Myocyte (in vitro differentiated cells): Measurements from ENCODE around the gene OLFML2A. TPM values are rescaled to one million over a fixed set of nuclear protein-coding genes. Genes with fewer than 3 reads are reported as not detected.

ENCODE experiments used
- DNase-seq: peaks from one replicate; pipeline ENCODE4 v3.0.0-alpha.2; 2012; ENCODE audit warnings: low read depth
- total RNA-seq: library from RNA; depleted of rRNA; stranded (reverse); fragments of >200 nt; gene quantifications from 2 replicates; pipeline ENCODE4 v1.2.3, GENCODE V29; 2014

OLFML2A gene
- total RNA-seq, 1 donor from 2014 or later, result 253 TPM

GRCh38 chr9:124794902-124795491 lies 18.1 kb downstream of the OLFML2A start:
- no peak for DNase-seq

DNA sequence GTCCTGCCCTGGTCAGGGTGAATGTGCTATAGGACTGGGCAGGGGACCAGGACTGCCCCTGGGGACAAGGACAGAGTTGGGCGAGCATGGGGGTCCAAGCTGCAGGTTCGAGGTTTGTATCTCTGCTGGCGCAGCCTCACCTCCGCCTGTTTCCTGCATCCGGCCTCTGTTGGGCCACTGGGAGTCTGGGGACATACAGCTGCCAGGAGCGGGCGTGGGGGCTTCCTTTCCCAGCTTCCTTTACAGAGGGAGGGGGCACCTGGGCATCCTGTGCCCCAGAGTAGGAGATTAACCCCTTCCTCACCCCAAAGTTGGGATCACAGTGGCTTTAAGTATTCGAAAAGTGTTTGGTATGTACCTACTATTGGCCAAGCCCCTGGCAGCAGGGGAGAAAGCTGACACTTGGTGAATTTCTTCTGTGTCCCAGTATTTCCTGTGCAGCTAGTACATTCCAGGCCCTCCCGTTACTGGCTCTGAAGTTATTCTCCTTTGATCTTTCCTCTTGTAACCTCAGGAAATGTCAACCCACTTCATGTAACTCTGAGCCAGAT lies 19.0 kb downstream of the OLFML2A start:
- no peak for DNase-seq

- no peak for DNase-seq
Measured at GRCh38 chr9:124797343-124798103, 20.6 kb downstream of the OLFML2A start.

DNA sequence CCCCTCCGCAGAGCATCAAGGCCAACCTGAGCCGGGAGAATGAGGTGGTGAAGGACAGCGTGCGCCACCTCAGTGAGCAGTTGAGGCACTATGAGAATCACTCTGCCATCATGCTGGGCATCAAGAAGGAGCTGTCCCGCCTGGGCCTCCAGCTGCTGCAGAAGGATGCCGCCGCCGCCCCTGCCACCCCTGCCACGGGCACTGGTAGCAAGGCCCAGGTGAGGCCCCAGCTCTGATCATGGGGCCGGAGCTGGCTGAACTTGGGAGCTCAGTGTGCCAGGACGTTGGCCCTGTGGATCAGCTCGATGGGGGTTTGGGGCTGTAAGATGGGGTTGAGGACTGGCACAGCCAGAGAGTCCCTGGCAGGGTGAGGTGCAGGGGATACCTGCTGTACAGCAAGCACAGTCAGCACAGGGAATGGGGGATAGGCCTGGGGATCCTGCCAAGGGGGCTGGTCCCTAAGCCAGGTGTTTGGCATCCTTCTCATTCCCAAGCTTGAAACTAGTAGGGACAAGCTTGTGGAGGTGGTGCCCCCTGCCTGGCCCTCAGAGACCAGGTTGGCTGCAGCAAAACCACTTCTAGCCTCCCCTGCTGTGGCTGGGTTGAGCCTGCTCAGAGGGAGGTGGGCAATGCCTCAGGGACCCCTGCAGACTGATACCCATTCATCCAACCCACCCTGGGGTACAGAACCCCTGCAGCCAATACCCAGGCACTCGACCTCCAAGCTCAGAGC lies 22.5 kb downstream of the OLFML2A start:
- no peak for DNase-seq

DNA sequence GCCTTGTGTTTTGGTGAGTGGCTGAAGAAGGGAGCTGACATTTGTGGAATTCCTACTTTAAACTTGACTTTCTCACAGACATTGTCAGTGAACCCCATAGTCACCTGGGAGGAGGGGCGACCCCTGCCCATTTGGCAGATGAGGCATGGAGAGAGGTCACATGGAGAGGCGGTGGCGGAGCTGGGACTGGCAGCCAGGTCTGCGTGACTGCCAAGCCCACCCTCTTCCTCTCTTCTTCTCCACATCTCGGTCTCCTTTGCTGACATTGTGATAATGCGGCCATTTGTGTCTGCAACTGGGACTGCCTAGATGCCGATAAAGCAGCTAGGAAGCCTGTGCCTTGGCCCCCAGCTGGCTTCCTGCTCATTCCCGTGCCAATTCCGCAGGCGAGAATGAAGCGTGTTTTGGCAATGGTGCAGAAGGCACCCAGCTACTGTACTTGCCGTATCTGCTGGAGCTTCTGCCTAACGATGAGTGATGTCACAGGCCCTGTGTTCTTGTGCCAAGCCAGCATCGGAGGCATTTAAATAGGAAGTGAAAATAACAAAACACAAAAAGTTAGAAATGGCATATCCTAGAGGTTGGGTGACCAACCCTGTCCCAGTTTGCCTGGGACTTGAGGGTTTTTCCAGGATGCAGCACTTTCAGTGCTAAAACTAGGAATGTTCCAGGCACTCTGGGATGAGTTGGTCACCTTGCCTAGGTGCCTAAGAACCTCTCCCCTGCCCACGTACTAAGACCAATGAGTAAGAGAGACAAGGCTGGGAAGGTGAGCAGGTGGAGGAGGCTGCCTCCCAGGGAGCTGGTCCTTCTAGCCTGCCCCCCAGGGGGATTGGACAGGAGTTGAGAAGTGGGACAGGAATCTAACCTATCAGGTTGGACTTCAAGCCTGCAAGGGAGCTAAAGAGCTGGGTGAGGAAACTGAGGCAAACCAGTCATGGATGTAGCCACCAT lies 23.6 kb downstream of the OLFML2A start:
- DNase-seq, result no peak

DNA sequence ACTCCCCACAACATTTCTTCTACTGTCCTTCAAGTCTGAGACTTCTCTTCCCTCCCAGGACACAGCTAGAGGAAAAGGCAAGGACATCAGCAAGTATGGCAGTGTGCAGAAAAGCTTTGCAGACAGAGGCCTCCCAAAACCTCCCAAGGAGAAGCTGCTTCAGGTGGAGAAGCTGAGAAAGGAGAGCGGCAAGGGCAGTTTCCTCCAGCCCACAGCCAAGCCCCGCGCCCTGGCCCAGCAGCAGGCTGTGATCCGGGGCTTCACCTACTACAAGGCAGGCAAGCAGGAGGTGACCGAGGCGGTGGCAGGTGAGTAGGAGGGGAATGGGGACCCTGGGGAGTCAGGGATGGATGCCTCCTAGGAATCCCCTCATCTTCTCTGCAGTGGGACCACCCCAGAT lies 24.4 kb downstream of the OLFML2A start:
- no peak for DNase-seq

DNA sequence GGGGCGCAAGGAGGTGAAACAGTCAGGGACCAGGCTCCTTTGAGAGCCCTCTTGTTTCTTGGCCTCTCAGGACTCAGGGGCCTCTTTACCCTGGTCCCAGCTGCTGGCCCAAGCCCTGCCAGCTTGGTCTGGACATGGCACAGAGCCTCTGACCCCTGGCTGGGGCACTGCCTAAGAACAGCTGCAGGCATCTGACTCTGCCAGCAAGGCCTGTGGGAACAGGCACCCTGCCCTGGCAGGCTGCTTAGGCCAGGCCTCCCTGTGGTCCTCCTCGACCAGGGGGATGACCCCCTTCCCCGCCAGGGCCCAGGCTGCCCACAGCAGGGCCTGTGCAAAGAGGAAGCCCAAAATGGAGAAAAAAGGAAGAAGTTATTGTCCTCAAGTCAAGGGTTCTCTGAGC lies 25.5 kb downstream of the OLFML2A start:
- DNase-seq, result peak; percentile 94

GRCh38 chr9:124803911-124804310 lies 27.0 kb downstream of the OLFML2A start:
- DNase-seq, result no peak

GRCh38 chr9:124805186-124805585 lies 28.3 kb downstream of the OLFML2A start:
- peak; percentile 96 for DNase-seq

DNA sequence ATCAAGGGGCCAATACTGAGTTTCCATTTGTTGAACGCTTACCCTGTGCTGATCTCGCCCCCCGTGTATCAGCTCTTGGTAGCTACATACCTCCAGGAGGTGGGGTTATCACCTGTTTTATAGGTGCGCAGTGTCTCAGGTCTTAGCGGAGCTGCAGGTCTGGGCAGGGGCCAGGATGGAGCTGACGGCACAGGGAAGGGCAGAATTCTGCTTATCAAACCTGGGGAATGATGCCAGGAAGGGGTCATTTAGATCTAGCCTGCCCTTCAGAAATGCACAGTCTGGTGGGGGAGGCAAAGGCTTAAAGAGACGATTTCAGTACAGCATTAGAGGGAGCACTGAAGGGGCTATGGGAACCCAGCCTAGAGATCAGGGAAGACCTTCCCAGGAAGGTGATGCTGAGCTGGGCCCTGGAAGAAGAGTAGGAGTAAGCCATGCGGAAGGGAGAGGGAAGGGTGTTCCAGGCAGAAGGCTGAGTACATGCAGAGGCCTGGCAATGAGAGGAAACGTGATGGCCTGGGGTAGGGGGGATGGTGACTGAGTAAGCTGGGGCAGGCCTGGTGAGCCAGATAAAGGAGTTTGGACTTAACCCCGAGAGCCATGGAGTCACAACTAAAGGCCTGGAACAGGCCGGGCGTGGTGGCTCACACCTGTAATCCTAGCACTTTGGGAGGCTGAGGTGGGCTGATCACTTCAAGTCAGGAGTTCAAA lies 31.5 kb downstream of the OLFML2A start:
- DNase-seq, result no peak

DNA sequence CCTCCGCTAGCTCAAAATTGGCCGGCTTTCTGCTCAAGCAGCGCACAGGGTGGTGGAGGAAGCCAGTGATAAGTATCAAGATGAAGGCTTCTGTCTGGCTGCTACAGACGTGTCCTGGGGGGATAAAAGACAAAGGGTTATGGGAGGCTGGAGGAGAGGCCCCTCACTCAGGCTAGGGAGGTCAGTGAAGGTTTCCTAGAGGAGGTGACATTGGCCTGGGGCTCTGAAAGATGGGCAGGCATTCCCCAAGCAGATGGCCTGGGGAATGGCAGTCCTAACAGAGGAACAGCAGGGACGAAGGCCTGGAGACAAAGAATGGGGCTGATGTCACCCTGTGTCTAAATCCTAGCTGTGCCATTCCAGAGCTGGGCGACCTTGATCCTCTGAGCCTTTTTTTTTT lies 32.3 kb downstream of the OLFML2A start:
- no peak for DNase-seq

GRCh38 chr9:124809741-124810500 lies 33.0 kb downstream of the OLFML2A start:
- no peak for DNase-seq

DNA sequence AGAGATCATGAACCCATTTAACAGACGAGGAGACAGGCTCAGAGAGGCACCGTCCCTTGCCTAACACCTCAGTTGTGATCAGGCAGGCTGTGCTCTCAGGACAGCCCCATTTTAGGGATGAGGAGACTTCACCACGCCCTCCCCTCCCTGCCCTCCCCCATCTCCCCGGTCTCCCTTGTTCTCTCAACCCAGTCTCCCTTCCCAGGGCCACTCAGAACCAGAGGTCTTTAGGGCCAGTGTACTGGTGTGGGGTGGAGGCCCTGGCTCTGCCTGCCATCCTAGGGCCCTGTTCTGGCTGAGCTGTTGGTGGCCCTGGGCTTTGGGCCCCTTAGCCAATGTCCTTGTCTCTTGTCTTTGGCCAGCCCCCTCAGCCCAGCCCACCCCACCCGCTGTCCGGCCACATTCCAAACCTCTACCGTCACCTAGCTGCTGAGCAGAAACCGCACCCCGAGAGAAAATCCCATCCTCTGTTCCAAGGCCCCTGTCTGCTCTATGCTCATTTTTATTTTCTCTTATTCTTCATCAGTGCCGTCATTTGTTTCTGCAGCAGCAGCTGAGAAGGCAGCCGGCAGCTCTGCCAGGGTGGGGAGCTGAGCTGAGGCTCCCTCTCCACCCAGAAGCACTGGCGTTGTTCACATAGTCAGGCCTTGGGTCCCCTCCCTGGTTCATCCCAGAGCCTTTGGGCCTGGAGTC lies 33.9 kb downstream of the OLFML2A start:
- peak; percentile 96 for DNase-seq

- DNase-seq, result peak; percentile 95
Measured at GRCh38 chr9:124812441-124812876, 35.5 kb downstream of the OLFML2A start.

- DNase-seq, result no peak
Measured at GRCh38 chr9:124813041-124813440, 36.1 kb downstream of the OLFML2A start.

DNA sequence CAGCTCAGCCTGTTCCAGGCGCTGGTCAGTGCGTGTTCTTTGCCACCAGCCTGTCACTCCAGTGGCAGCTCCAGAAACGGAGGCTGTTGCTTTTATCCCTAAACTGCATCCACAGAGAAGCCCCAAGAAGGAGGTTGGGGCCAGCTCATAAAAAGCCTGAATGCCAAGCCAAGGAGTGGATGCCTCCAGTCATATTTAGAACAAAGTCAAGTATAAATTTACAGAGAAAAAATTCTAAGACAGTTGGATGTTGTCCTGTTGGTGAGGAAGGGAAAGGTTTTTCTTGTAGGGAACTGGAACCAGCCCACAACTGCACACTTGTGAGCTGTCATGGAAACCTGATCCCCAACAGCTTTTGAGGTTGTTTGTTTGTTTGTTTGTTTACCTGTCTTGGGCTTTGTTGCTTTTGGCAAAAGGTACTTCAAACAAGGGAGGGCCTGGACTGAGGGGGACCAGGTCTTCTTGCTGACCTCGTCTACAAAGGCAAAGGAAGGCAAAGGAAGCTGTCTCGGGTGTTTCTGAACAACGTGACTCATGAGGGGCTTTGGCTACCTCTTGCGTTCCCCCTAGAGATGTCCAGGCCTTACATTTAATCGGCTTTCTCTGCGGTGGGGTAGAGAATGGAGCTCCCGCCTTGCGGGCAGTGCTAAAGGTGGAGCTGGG lies 36.7 kb downstream of the OLFML2A start:
- DNase-seq, result no peak

DNA sequence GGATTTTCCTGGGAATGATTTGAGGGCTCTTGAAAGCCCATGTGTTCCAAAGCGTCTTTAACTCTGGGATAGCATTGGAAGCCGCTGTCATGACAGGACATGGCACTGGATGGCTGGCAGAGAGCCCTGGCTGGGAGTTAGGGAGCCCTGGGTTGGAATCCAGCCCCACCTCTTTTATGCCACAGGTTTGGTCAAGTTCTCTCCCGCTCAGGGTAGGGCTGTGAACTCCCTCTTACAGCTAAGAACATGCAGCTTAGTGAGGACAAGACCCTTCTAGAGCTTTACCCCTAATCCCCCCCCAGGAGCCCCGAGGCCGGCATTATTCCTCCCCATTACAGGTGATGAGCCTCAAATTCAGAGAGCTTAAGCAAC lies 37.2 kb downstream of the OLFML2A start:
- DNase-seq, result peak; percentile 63

GRCh38 chr9:124815601-124816000 lies 38.7 kb downstream of the OLFML2A start:
- no peak for DNase-seq
